Left ventricle myocardium inferior (tissue), 1 donor: ENCODE measurements around the gene NAAA. TPM values are rescaled to one million over a fixed set of nuclear protein-coding genes. Genes with fewer than 3 reads are reported as not detected.
"Not testable (repeated sequence)": the region's sequence is repeated elsewhere in the genome, so short reads cannot be mapped to it uniquely, and the experiment has no call there.

ENCODE experiments used
- DNase-seq: peaks from one replicate; pipeline ENCODE4 v3.0.0-alpha.2; 2020
- H3K27ac ChIP-seq: fragments of 200-600 bp; replicated peaks from 2 replicates; pipeline ENCODE4 v1.8.0; 2021
- H3K27me3 ChIP-seq: fragments of 200-600 bp; 2 replicates; pipeline ENCODE4 v1.8.0; 2021; ENCODE audit warnings: low read depth
- H3K36me3 ChIP-seq: fragments of 200-600 bp; 2 replicates; pipeline ENCODE4 v1.8.0; 2021
- H3K4me1 ChIP-seq: fragments of 200-600 bp; 2 replicates; pipeline ENCODE4 v1.8.0; 2021
- H3K4me3 ChIP-seq: fragments of 200-600 bp; 2 replicates; pipeline ENCODE4 v1.8.0; 2021; ENCODE audit warnings: mild to moderate bottlenecking, moderate library complexity
- H3K9me3 ChIP-seq: fragments of 200-600 bp; replicated peaks from 2 replicates; pipeline ENCODE4 v1.8.0; 2021
- intact Hi-C: fragments of 100-400 bp; cut with micrococcal nuclease; formaldehyde crosslinking; loops from one replicate; pipeline ENCODE4 v1.11.0; 2022
- total RNA-seq: library from RNA; stranded (reverse); fragmentation: NEBNext Ultra II Directional; extraction: Animal tissue kit (Norgen Biotek cat#: 25700); gene quantifications from one replicate; pipeline ENCODE4 v1.2.1, GENCODE V29; 2021
- TF ChIP-seq, protein P1 (sequence below): fragments of 200-600 bp; IDR thresholded peaks from 2 replicates; pipeline ENCODE4 v1.8.0; 2021; ENCODE audit warnings: antibody characterized with exemption, mild to moderate bottlenecking, borderline replicate concordance
- donor health status: DM: no; HTN: yes; CAD: no; lungs with severe emphysema.

NAAA gene
- total RNA-seq, 1 donor from 2014 or later = 12.9 TPM

DNA sequence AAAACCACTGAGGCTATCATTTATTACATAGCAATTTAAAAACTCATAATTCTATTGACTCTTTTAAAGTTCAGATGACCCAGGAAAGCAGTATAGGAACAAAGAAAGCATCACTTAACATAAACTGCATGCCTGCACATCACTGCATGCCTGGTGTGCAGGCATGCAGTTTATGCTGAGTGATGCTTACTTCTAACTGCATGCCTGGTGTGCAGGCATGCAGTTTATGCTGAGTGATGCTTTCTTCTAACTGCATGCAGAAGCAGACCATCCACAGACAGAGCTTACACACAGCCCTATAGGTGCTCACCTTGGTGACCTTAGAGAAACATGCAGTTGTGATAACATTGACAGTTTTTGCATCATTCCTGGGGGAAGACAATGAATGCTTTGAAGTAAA lies 33.0 kb upstream of the NAAA start:
- H3K27me3 ChIP-seq = no peaks in the 10 kb centered on the region
- peaks cover 9% of the 10 kb centered on the region for H3K9me3 ChIP-seq
- H3K36me3 ChIP-seq = peaks cover 100% of the 10 kb centered on the region
- DNase-seq = no peak
- H3K27ac ChIP-seq = no peak overlapping the region
- intact Hi-C loops = loop anchor here (10.0 kb wide), 1 partner anchor 319 kb away; no protein-coding TSS in a partner anchor
- TF ChIP-seq, protein P1, sequence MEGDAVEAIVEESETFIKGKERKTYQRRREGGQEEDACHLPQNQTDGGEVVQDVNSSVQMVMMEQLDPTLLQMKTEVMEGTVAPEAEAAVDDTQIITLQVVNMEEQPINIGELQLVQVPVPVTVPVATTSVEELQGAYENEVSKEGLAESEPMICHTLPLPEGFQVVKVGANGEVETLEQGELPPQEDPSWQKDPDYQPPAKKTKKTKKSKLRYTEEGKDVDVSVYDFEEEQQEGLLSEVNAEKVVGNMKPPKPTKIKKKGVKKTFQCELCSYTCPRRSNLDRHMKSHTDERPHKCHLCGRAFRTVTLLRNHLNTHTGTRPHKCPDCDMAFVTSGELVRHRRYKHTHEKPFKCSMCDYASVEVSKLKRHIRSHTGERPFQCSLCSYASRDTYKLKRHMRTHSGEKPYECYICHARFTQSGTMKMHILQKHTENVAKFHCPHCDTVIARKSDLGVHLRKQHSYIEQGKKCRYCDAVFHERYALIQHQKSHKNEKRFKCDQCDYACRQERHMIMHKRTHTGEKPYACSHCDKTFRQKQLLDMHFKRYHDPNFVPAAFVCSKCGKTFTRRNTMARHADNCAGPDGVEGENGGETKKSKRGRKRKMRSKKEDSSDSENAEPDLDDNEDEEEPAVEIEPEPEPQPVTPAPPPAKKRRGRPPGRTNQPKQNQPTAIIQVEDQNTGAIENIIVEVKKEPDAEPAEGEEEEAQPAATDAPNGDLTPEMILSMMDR = no peak
- no peak overlapping the region for H3K4me3 ChIP-seq
- no peaks in the 10 kb centered on the region for H3K4me1 ChIP-seq

- DNase-seq = no peak
- H3K4me3 ChIP-seq = no peak overlapping the region
- H3K27ac ChIP-seq = no peak overlapping the region
- peaks cover 7% of the 10 kb centered on the region for H3K9me3 ChIP-seq
- no peaks in the 10 kb centered on the region for H3K27me3 ChIP-seq
- intact Hi-C loops = no loop called here
- no peaks in the 10 kb centered on the region for H3K4me1 ChIP-seq
- peaks cover 98% of the 10 kb centered on the region for H3K36me3 ChIP-seq
- TF ChIP-seq, protein P1 = no peak
These were observed 27.3 kb upstream of the NAAA start for GRCh38 chr4:75968084-75968483.

GRCh38 chr4:75963558-75963957 lies 22.7 kb upstream of the NAAA start:
- H3K27me3 ChIP-seq = no peaks in the 10 kb centered on the region
- TF ChIP-seq, protein P1 = no peak
- peaks cover 98% of the 10 kb centered on the region for H3K36me3 ChIP-seq
- no peak overlapping the region for H3K27ac ChIP-seq
- intact Hi-C loops = no loop called here
- H3K9me3 ChIP-seq = peaks cover 10% of the 10 kb centered on the region
- no peaks in the 10 kb centered on the region for H3K4me1 ChIP-seq
- no peak overlapping the region for H3K4me3 ChIP-seq
- no peak for DNase-seq

GRCh38 chr4:75962072-75962471 lies 21.3 kb upstream of the NAAA start:
- H3K4me1 ChIP-seq, H3K4me3 ChIP-seq, H3K27ac ChIP-seq, H3K27me3 ChIP-seq, DNase-seq, intact Hi-C loops: not testable (repeated sequence)
- peaks cover 98% of the 10 kb centered on the region for H3K36me3 ChIP-seq
- H3K9me3 ChIP-seq = peaks cover 10% of the 10 kb centered on the region

DNA sequence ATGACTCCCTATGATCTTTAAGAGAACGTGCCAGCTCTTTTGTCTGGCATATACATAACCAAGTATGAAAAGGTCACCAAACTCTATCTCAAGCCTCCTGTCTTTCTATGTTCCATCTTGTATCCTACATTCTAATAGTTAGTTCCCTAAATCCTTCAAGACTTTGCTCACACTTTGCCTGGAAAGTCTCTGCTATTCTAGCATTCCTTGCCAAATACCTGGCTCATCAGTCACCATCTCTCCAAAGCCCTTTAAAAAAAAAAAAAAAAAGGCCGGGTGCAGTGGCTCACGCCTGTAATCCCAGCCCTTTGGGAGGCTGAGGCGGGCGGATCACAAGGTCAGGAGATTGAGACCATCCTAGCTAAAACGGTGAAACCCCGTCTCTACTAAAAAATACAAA lies 17.7 kb upstream of the NAAA start:
- H3K27ac ChIP-seq, H3K9me3 ChIP-seq, intact Hi-C loops, DNase-seq, H3K4me1 ChIP-seq, H3K4me3 ChIP-seq, H3K27me3 ChIP-seq: not testable (repeated sequence)
- peaks cover 100% of the 10 kb centered on the region for H3K36me3 ChIP-seq

DNA sequence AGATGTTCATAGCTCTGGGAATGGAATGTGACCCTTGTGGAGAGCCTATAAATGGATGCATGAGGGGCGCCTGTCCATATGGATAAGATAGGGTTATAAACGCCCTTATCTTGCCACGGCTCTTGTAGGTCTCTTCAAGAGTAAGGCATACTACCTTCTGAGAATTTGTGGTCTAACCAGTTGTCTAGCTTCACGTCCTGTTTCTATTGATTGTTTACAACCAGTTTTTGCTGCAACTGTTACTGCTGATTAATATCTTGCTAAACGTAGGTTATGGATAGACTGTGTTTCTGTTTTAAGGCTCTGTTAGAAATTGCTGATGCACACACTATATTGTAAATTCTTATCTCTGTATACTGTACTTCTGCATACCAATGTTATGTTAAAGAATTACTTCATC lies 14.0 kb upstream of the NAAA start:
- H3K27me3 ChIP-seq, H3K4me3 ChIP-seq, H3K27ac ChIP-seq, H3K4me1 ChIP-seq, intact Hi-C loops, H3K9me3 ChIP-seq, DNase-seq: not testable (repeated sequence)
- H3K36me3 ChIP-seq = peaks cover 100% of the 10 kb centered on the region

- Histone ChIP-seq H3K9me3 (no peaks in the 10 kb centered on the region), H3K4me3 (no peak overlapping the region), H3K4me1 (no peaks in the 10 kb centered on the region), H3K27me3 (no peaks in the 10 kb centered on the region), H3K36me3 (peaks cover 99% of the 10 kb centered on the region), H3K27ac (no peak overlapping the region)
- no peak for DNase-seq
- intact Hi-C loops = no loop called here
- TF ChIP-seq, protein P1 = no peak
These were observed 12.7 kb upstream of the NAAA start for GRCh38 chr4:75953509-75953908.
